GM12878 (cell line): ENCODE measurements around the gene MTHFR.

ENCODE experiments used
- CHD2 ChIP-seq: IDR thresholded peaks from 2 replicates; pipeline ENCODE4 v1.6.1; 2011; ENCODE audit warnings: low read depth, low read length, improper control_type of control experiment, borderline replicate concordance
- CTCF ChIP-seq, 3 experiments: IDR thresholded peaks in 2 of 3; conservative IDR thresholded peaks in 1 of 3; 2 replicates each; pipeline ENCODE4 v1.5.1; 2011; ENCODE audit warnings: low read depth in 3 of 3, low read length in 3 of 3, mild to moderate bottlenecking in 3 of 3, control low read depth in 2 of 3, moderate library complexity in 2 of 3, inconsistent platforms in 1 of 3, mixed read lengths in 1 of 3; ENCODE audit not compliant: control insufficient read depth in 2 of 3, insufficient read depth in 1 of 3; ENCODE audit errors: extremely low read depth in 1 of 3
- EGR1 ChIP-seq, 2 experiments: IDR thresholded peaks; 1 replicate in 1 of 2; 2 replicates in 1 of 2; pipeline ENCODE4 v1.6.1; 2011 to 2012; ENCODE audit warnings: low read depth in 2 of 2, low read length in 2 of 2, borderline replicate concordance in 1 of 2, mild to moderate bottlenecking in 1 of 2, moderate library complexity in 1 of 2
- EZH2 ChIP-seq: IDR thresholded peaks from 2 replicates; pipeline ENCODE4 v1.6.1; 2012; ENCODE audit warnings: low read depth, mild to moderate bottlenecking, control low read depth, inconsistent platforms, low read length, borderline replicate concordance; ENCODE audit not compliant: control insufficient read depth
- GABPA ChIP-seq: IDR thresholded peaks from 2 replicates; pipeline ENCODE4 v1.6.1; 2014; ENCODE audit warnings: antibody characterized with exemption, low read depth, mild to moderate bottlenecking, inconsistent platforms
- IKZF1 ChIP-seq: fragments of 450-650 bp; conservative IDR thresholded peaks from 2 replicates; pipeline ENCODE4 v1.6.1; 2017; ENCODE audit warnings: antibody characterized with exemption, mild to moderate bottlenecking
- JUNB ChIP-seq: IDR thresholded peaks from 2 replicates; pipeline ENCODE4 v1.6.1; 2016; ENCODE audit warnings: antibody characterized with exemption, mild to moderate bottlenecking
- MTA3 ChIP-seq: IDR thresholded peaks from 2 replicates; pipeline ENCODE4 v1.6.1; 2012; ENCODE audit warnings: low read length, inconsistent platforms, borderline replicate concordance
- PKNOX1 ChIP-seq: fragments of 450-650 bp; IDR thresholded peaks from 2 replicates; pipeline ENCODE4 v1.6.1; 2016; ENCODE audit warnings: mild to moderate bottlenecking
- POLR2AphosphoS5 ChIP-seq: IDR thresholded peaks from 2 replicates; pipeline ENCODE4 v1.6.1; 2011; ENCODE audit warnings: mild to moderate bottlenecking, low read length, inconsistent platforms
- SP1 ChIP-seq: IDR thresholded peaks from one replicate; pipeline ENCODE4 v1.6.1; 2011; ENCODE audit warnings: low read depth, low read length
- TARDBP ChIP-seq: IDR thresholded peaks from 2 replicates; pipeline ENCODE4 v1.6.1; 2016; ENCODE audit warnings: borderline replicate concordance
- TCF7 ChIP-seq: IDR thresholded peaks from 2 replicates; pipeline ENCODE4 v1.6.1; 2014; ENCODE audit warnings: antibody characterized with exemption, borderline replicate concordance
- ZBTB40 ChIP-seq: fragments of 450-650 bp; IDR thresholded peaks from 2 replicates; pipeline ENCODE4 v1.6.1; 2016; ENCODE audit warnings: mild to moderate bottlenecking, moderate library complexity, borderline replicate concordance

- TF ChIP-seq CHD2 (peak; percentile 82), EZH2 (no peak), ZBTB40 (peak; percentile 88), CTCF (IDR thresholded peaks at IDR 0.05 in 2 of 3, conservative IDR thresholded peaks at IDR 0.05 in 1 of 3; ENCODE audit: control insufficient read depth in 2 of 3, extremely low read depth in 1 of 3, insufficient read depth in 1 of 3, low read depth in 3 of 3, low read length in 3 of 3) (no peak), TCF7 (no peak), MTA3 (no peak), IKZF1 (peak; percentile 60), TARDBP (no peak), PKNOX1 (peak; percentile 95), SP1 (peak; percentile 71), EGR1 (IDR thresholded peaks at IDR 0.05; ENCODE audit: borderline replicate concordance in 1 of 2, low read depth in 2 of 2, low read length in 2 of 2) (peak in 1 of 2 experiments; percentile 33; a peak in 1 of 3 replicates), GABPA (peak; percentile 88), JUNB (no peak), POLR2AphosphoS5 (peak; percentile 70; the same call in 1 of the 2 replicates)
Measured at GRCh38 chr1:11805422-11806306, at the start of gene MTHFR, which contains the start of gene CLCN6.
